Measurements from ENCODE around the gene EPHA6.

Gene EPHA6

DNA sequence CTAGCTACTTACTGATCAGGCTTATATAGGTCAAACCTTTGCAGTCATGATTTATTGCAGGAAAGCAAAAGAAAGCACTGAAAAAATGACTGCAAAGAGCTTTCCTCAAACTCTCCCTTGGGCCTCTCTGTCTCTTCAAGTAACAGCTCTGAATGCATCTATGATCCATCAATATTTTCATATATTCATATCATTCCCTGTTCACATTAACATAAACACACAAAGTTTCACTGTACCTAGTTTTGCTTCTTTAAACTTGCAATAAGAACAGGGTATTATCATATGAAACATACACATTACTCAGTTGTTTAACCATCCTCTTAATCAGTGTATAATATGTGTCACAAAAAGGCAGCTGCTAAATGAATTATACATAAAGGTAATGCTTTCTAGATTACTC is 842.2 kb downstream of the EPHA6 start:
- no peak for DNase-seq (ENCODE audit: low read depth, low spot score)
- H3K4me3 ChIP-seq (ENCODE audit: low read length), result no peak overlapping the region

DNA sequence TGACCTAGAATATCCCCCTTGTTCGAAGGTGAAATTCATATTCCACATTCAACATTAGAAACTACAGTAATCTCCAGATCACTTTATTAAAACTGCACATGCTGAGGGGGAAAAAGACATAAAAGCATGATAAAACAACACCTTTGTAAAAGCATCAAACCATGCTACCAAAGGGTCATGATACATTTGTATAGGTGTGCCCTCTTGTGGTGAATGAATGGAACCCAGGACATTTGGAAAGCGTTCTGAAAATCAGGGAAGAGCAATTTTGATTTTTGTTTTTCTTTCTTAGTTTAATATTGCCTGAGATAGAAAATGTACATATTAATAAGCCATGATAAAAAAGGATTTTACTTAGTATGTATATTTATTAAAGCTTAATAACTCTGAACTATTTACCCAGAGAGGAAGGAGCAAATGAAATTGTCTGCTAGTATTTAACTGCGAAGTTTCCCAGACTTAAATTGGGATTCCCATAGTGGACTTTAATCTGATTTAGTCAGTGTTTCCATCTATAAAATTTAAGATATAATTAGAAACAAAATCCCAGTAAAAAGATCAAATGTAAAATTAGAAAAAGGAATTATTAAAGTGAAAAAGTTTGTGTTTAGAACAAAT is 844.4 kb downstream of the EPHA6 start:
- DNase-seq (ENCODE audit: low read depth, low spot score), result peak; percentile 28
- H3K4me3 ChIP-seq (ENCODE audit: low read length), result no peak overlapping the region

- no peak overlapping the region for H3K4me3 ChIP-seq (ENCODE audit: low read length)
- no peak for DNase-seq (ENCODE audit: low read depth, low spot score)
Measured at GRCh38 chr3:97662264-97662663, 847.9 kb downstream of the EPHA6 start.

GRCh38 chr3:97662762-97663161 is 848.4 kb downstream of the EPHA6 start:
- H3K4me3 ChIP-seq (ENCODE audit: low read length), result no peak overlapping the region
- DNase-seq (ENCODE audit: low read depth, low spot score), result no peak

GRCh38 chr3:97665896-97666295 is 851.5 kb downstream of the EPHA6 start:
- no peak overlapping the region for H3K4me3 ChIP-seq (ENCODE audit: low read length)
- no peak for DNase-seq (ENCODE audit: low read depth, low spot score)

DNA sequence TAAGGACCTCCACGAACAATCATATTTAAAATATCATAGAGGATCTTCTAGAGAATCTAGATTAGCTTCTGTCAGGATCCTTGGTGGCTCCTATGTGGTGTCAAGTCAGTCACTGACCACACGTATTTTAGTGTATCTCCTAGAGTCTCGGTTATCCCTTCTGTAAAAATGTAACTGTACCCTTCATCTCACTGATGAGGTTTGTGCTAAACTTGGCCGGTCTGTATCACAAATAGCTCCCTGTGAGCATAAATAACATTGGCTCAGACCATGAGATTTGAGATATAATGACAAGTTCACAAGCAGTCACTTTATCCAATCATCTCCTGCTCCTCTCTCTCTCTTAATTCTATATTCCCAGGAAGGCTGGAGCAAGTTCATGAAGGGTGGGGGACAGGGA is 856.6 kb downstream of the EPHA6 start:
- DNase-seq (ENCODE audit: low read depth, low spot score), result no peak
- no peak overlapping the region for H3K4me3 ChIP-seq (ENCODE audit: low read length)

GRCh38 chr3:97673357-97673997 is 859.1 kb downstream of the EPHA6 start:
- no peak for DNase-seq (ENCODE audit: low read depth, low spot score)
- no peak overlapping the region for H3K4me3 ChIP-seq (ENCODE audit: low read length)

GRCh38 chr3:97674461-97674860 is 860.1 kb downstream of the EPHA6 start:
- DNase-seq (ENCODE audit: low read depth, low spot score), result no peak
- no peak overlapping the region for H3K4me3 ChIP-seq (ENCODE audit: low read length)

DNA sequence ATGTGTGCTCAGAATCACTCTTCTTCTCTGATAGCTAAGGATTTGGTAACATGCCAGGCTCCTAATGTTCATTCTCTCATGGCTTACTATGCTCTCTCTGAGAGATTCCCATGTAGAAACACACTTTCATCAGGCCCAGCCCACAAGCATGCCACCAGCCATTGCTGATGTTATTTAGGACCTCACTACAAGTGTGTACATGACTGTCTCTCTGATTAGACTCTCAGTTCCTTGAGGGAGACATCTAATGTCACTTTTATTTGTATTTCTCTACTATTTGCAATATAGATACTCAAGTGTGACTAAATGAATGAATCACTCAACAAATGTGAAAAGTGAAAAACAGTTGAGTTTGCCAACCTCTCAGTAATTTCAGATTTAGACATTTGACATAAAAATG is 865.8 kb downstream of the EPHA6 start:
- no peak overlapping the region for H3K4me3 ChIP-seq (ENCODE audit: low read length)
- no peak for DNase-seq (ENCODE audit: low read depth, low spot score)

DNA sequence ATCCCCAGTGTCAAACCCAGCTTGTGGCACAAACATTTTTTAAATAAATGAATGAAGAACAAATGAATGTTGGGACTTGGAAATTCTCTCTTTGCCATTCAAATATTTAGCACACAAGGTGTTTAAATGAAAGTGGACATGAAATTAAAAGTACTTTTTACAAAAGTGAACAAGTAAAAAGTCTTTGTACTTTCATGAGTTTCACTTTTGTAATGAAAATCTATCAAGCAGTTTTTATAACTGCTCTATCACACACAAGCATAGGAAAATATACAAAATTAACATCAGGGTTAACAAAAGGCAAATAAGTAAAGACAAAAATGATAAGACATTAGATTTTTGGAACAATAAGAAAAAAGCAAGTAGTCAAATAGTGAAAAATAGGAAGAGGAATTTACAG is 866.3 kb downstream of the EPHA6 start:
- H3K4me3 ChIP-seq (ENCODE audit: low read length), result no peak overlapping the region
- no peak for DNase-seq (ENCODE audit: low read depth, low spot score)

GRCh38 chr3:97684490-97684889 is 870.1 kb downstream of the EPHA6 start:
- DNase-seq (ENCODE audit: low read depth, low spot score), result no peak
- H3K4me3 ChIP-seq (ENCODE audit: low read length), result no peak overlapping the region

GRCh38 chr3:97686258-97686657 is 871.9 kb downstream of the EPHA6 start:
- DNase-seq (ENCODE audit: low read depth, low spot score), result no peak
- H3K4me3 ChIP-seq (ENCODE audit: low read length), result no peak overlapping the region

DNA sequence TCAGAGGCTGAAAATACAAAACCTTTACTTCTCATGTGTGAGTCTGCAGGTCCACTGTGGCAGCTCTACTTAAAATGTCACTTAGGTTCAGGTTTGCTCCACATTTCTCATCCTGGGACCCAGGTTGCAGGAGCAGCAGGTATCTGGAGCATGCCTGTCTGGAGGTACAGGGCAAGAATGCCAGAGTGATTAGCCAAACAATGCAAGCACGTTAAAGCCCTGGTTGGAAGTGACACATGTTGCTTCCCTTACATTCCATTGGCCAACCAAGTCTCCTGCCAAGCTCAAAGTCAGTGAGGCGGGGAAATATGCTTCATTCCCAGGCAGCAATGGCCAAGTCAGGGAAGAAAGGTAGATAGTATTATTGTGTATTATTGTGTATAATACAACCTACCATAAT is 873.3 kb downstream of the EPHA6 start:
- no peak overlapping the region for H3K4me3 ChIP-seq (ENCODE audit: low read length)
- DNase-seq (ENCODE audit: low read depth, low spot score), result no peak

GRCh38 chr3:97689111-97689510 is 874.7 kb downstream of the EPHA6 start:
- no peak overlapping the region for H3K4me3 ChIP-seq (ENCODE audit: low read length)
- no peak for DNase-seq (ENCODE audit: low read depth, low spot score)

GRCh38 chr3:97689962-97690361 is 875.6 kb downstream of the EPHA6 start:
- no peak overlapping the region for H3K4me3 ChIP-seq (ENCODE audit: low read length)
- no peak for DNase-seq (ENCODE audit: low read depth, low spot score)

GRCh38 chr3:97691354-97691753 is 877.0 kb downstream of the EPHA6 start:
- H3K4me3 ChIP-seq (ENCODE audit: low read length), result no peak overlapping the region
- DNase-seq (ENCODE audit: low read depth, low spot score), result no peak

- DNase-seq (ENCODE audit: low read depth, low spot score), result no peak
- no peak overlapping the region for H3K4me3 ChIP-seq (ENCODE audit: low read length)
Measured at GRCh38 chr3:97692389-97692788, 878.0 kb downstream of the EPHA6 start.

DNA sequence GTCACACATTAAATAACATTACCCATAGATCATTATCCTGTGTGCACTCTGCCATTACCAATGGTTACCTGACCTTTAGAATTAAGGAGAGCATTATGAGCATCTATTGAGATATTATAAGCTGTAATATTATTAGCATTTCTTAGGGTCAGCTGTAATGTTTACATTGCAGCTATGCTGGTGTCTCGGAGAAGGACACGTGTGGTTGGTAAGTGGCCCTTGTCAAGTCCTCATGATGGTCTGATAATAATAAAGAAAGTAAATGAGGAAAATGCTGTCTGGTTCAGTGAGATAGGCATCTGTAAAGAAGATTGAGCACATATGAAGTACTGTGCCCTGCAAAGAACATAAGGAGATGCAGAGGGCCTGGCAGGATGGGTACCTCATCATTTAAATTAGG is 878.4 kb downstream of the EPHA6 start:
- no peak overlapping the region for H3K4me3 ChIP-seq (ENCODE audit: low read length)
- no peak for DNase-seq (ENCODE audit: low read depth, low spot score)

- no peak for DNase-seq (ENCODE audit: low read depth, low spot score)
- H3K4me3 ChIP-seq (ENCODE audit: low read length), result no peak overlapping the region
Measured at GRCh38 chr3:97694876-97695275, 880.5 kb downstream of the EPHA6 start.

DNA sequence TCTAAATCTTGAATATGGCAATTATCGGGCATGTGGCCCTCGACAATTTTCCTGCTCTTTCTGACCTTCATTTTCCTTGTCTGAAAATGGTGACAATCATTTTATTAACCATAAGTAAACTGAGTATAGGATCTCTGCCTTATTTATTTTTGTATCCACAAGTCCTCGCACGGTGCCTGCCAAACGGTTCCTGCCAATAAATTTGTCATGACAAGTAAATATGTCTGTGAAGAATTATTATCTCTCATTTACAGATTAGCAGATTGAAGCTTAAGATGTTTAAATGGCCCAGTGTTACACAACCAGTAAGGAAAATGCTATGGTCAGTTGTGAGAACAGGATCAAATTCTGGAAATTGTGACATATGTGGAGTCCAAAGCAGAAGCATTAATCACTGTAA is 884.3 kb downstream of the EPHA6 start:
- H3K4me3 ChIP-seq (ENCODE audit: low read length), result no peak overlapping the region
- no peak for DNase-seq (ENCODE audit: low read depth, low spot score)

GRCh38 chr3:97699889-97700288 is 885.5 kb downstream of the EPHA6 start:
- no peak for DNase-seq (ENCODE audit: low read depth, low spot score)
- no peak overlapping the region for H3K4me3 ChIP-seq (ENCODE audit: low read length)

Measured in Jurkat, Clone E6-1 (cell line).